ENCODE measurements around the gene LPIN1.
"Not testable (repeated sequence)": the region's sequence is repeated elsewhere in the genome, so short reads cannot be mapped to it uniquely, and the experiment has no call there.

Gene LPIN1

DNA sequence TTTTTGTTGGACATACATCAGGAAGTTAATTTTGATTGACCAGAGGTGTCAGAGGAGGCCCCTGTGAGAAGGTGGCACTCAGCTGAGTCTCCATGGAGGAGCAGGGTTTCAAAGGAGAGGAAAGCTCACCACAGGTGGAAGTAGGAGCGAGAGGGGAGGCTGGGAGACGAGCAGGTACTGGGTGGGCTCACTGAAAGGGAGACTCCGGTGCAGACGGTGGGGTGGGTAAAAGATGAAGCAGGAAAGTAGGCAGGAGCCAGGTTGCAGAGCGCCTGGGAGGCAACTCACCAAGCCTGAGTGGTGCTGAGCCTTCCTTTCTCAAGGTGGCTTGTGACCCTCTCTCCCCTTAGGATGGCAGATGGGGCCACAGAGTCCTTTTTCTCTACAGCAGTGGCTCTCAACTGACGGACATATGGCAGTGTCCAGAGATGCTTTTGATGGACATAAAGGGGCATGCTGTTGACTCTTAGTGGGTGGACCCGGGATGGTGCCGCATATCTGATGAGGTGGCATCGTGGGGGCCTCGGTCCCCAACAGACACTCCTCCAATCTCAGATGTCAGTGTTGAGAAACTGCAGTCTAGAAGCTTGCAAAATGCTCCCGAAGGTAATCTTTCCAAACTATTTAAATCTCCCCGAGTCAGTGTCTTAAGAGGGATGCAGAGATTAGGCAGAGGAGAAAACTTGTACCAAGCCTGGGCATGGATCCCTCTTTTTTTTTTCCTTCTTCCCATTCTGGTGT, 64.0 kb downstream of the LPIN1 start:
- Mint-ChIP-seq H3K4me3 (no peak overlapping the region), H3K27ac (no peak overlapping the region), H3K36me3 (peaks cover 31% of the 10 kb centered on the region)

GRCh38 chr2:11811036-11811654, 64.7 kb downstream of the LPIN1 start:
- Mint-ChIP-seq H3K4me1 (ENCODE audit: low read depth) (peaks cover 5% of the 10 kb centered on the region), H3K4me3 (no peak overlapping the region), H3K27ac (peak overlapping the region; percentile 34), H3K36me3 (peaks cover 35% of the 10 kb centered on the region), H3K9me3 (ENCODE audit: low read depth) (no peaks in the 10 kb centered on the region), H3K27me3 (no peaks in the 10 kb centered on the region)

More for the DNA sequence above, 64.0 kb downstream of the LPIN1 start:
- Mint-ChIP-seq H3K27me3 (no peaks in the 10 kb centered on the region), H3K4me1 (ENCODE audit: low read depth) (peaks cover 5% of the 10 kb centered on the region), H3K9me3 (ENCODE audit: low read depth) (no peaks in the 10 kb centered on the region)

DNA sequence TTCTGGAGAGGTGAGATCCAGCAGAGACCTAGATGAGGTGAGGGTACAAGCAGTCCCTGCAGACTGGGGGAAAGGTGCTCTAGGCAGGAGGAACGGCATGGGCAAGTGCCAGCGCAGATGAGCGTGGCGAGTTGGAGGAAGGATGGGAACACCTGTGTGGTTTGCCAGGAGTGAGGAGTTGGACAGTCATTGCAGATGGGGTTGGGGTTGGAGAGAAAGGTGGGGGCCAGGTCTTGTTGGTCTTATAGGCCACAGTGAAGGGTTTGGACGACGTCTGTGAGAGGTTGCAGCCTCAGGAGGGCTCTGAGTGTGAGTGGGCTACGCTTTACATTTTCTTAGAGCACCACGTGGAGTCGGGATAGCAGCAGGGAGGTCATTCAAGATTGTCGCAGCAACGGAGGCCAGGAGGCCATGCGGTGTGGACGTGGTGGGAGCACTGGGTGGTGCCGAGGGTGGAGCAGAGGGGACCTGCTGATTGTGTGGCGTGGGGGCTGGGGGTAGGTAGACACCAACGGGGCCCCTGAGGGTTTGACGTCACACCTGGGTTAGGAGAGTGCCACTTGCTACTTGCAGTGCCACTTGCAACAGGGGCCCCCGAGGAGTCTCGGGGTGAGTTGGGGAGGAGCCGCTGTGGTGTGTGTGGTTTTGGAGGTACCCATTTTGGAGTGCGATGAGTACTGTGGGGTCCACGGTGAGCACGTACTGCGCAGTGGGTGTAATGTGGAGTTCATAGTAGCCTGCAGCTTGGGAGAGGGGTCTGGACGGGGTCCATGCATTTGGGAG, 66.2 kb downstream of the LPIN1 start:
- H3K27ac Mint-ChIP-seq: peak overlapping the region; percentile 54
- H3K27me3 Mint-ChIP-seq: no peaks in the 10 kb centered on the region
- H3K9me3 Mint-ChIP-seq (ENCODE audit: low read depth): no peaks in the 10 kb centered on the region
- no peak overlapping the region for H3K4me3 Mint-ChIP-seq
- H3K4me1 Mint-ChIP-seq (ENCODE audit: low read depth): peaks cover 2% of the 10 kb centered on the region
- peaks cover 44% of the 10 kb centered on the region for H3K36me3 Mint-ChIP-seq

DNA sequence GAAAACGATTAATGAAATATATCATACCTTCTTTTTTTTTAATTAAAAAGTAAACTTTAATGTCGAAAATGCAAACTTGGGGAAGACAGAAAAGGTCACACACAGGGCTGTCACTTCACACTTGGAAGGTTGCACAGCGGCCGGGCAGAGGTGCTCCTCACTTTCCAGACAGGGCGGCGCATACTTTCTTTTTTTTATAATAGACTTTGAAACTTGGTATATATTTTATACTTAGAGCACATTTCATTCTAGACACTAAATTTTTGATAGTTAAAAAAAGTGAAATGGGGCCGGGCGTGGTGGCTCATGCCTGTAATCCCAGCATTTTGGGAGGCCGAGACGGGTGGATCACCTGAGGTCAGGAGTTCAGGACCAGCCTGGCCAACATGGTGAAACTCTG, 66.9 kb downstream of the LPIN1 start:
- not testable (repeated sequence) for H3K4me3 Mint-ChIP-seq; H3K4me1 Mint-ChIP-seq (ENCODE audit: low read depth); H3K9me3 Mint-ChIP-seq (ENCODE audit: low read depth); H3K27ac Mint-ChIP-seq; H3K27me3 Mint-ChIP-seq
- peaks cover 40% of the 10 kb centered on the region for H3K36me3 Mint-ChIP-seq

DNA sequence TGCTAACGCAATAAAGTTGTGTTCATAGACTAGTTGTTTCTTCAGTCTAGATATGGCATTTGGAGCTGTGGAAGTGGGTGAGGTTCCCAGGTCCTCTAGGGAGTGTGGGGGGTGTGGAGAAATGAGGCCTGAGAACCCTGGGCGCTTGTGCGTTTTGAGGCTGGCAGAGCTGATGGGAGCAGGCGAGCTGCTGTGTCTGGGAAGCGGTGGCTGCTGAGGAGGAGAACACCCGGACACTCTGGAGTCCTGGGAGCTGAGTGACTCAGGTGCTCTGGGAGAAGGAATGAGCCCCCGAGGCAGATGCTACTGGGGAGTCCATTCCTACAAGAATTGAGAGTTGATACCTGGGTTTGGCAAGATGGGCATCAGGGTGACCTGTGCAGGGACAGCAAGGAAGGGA, 67.5 kb downstream of the LPIN1 start:
- Mint-ChIP-seq H3K9me3 (ENCODE audit: low read depth) (no peaks in the 10 kb centered on the region), H3K4me3 (no peak overlapping the region), H3K27ac (no peak overlapping the region), H3K27me3 (no peaks in the 10 kb centered on the region), H3K4me1 (ENCODE audit: low read depth) (peaks cover 2% of the 10 kb centered on the region), H3K36me3 (peaks cover 40% of the 10 kb centered on the region)

DNA sequence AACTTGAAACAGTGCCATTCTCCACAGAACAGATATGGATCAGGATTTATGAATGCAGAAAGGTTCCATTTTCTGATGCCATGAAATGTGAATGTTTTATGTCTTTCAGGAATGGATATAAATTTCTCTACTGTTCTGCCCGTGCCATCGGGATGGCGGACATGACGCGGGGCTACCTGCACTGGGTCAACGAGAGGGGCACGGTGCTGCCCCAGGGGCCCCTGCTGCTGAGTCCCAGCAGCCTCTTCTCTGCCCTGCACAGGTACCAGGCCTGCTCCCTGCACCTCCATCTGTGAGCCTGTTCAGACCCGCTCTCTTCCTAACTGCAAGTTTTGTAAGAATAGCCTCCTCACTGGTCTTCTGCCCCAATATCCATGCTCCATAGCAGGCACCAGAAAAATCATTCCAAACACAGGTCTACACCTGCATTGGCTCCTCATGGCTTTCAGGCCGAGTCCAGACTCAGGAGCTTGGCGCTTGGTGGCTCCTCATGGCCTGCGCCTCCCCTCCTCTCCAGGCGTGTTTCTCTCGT, 68.6 kb downstream of the LPIN1 start:
- Mint-ChIP-seq H3K27ac (no peak overlapping the region), H3K9me3 (ENCODE audit: low read depth) (no peaks in the 10 kb centered on the region), H3K27me3 (no peaks in the 10 kb centered on the region), H3K36me3 (peaks cover 40% of the 10 kb centered on the region), H3K4me1 (ENCODE audit: low read depth) (peaks cover 2% of the 10 kb centered on the region), H3K4me3 (no peak overlapping the region)

DNA sequence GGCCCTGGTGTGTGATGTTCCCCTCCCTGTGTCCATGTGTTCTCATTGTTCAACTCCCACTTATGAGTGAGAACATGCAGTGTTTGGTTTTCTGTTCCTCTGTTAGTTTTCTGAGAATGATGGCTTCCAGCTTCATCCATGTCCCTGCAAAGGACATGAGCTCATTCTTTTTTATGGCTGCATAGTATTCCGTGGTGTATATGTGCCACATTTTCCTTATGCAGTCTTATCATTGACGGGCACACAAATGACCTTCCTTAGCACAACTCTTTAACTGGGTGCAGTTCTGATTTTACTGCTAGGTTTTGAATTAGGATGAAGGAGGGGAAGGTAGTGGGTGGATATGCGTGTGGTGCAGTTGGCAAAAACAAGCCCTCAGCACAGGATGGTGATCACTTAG, 70.5 kb downstream of the LPIN1 start:
- peaks cover 38% of the 10 kb centered on the region for H3K36me3 Mint-ChIP-seq
- H3K9me3 Mint-ChIP-seq (ENCODE audit: low read depth); H3K27ac Mint-ChIP-seq; H3K4me3 Mint-ChIP-seq; H3K4me1 Mint-ChIP-seq (ENCODE audit: low read depth); H3K27me3 Mint-ChIP-seq: not testable (repeated sequence)

DNA sequence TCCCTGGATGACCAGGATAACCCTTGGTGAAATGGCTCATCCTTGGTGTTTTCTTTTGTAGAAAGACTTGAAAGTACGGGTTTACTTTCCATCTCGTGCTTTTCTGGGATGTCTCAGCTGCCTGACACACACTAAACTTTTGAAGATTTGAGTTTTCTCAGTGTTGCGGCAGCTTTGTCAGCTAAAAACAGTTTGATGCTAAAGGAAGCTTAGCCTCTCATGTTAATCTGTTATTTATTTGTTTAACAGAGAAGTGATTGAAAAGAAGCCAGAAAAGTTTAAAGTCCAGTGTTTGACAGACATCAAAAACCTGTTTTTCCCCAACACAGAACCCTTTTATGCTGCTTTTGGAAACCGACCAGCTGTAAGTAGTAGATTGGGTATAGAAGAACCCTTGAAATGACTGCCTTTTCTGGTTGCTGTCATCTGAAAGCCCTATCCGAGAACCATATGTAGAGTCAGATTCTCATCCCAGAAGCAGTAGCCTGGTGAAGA, 72.8 kb downstream of the LPIN1 start:
- H3K27me3 Mint-ChIP-seq: no peaks in the 10 kb centered on the region
- H3K9me3 Mint-ChIP-seq (ENCODE audit: low read depth): no peaks in the 10 kb centered on the region
- H3K4me3 Mint-ChIP-seq: no peak overlapping the region
- H3K36me3 Mint-ChIP-seq: peaks cover 32% of the 10 kb centered on the region
- H3K4me1 Mint-ChIP-seq (ENCODE audit: low read depth): no peaks in the 10 kb centered on the region
- H3K27ac Mint-ChIP-seq: no peak overlapping the region

- Mint-ChIP-seq H3K9me3 (ENCODE audit: low read depth) (no peaks in the 10 kb centered on the region), H3K36me3 (peaks cover 23% of the 10 kb centered on the region), H3K4me3 (no peak overlapping the region), H3K27me3 (no peaks in the 10 kb centered on the region), H3K4me1 (ENCODE audit: low read depth) (no peaks in the 10 kb centered on the region), H3K27ac (no peak overlapping the region)
These were observed 74.2 kb downstream of the LPIN1 start for GRCh38 chr2:11820650-11821049.

GRCh38 chr2:11821705-11822104, 75.3 kb downstream of the LPIN1 start:
- peaks cover 16% of the 10 kb centered on the region for H3K36me3 Mint-ChIP-seq
- no peaks in the 10 kb centered on the region for H3K27me3 Mint-ChIP-seq
- no peaks in the 10 kb centered on the region for H3K4me1 Mint-ChIP-seq (ENCODE audit: low read depth)
- no peaks in the 10 kb centered on the region for H3K9me3 Mint-ChIP-seq (ENCODE audit: low read depth)
- H3K4me3 Mint-ChIP-seq: no peak overlapping the region
- no peak overlapping the region for H3K27ac Mint-ChIP-seq

- H3K27ac Mint-ChIP-seq: not testable (repeated sequence)
These were observed 75.9 kb downstream of the LPIN1 start for GRCh38 chr2:11822359-11822745.

GRCh38 chr2:11822746-11823451, 76.5 kb downstream of the LPIN1 start:
- H3K36me3 Mint-ChIP-seq: peaks cover 13% of the 10 kb centered on the region
- H3K9me3 Mint-ChIP-seq (ENCODE audit: low read depth): no peaks in the 10 kb centered on the region
- no peak overlapping the region for H3K4me3 Mint-ChIP-seq
- no peak overlapping the region for H3K27ac Mint-ChIP-seq
- H3K27me3 Mint-ChIP-seq: no peaks in the 10 kb centered on the region
- H3K4me1 Mint-ChIP-seq (ENCODE audit: low read depth): peaks cover 4% of the 10 kb centered on the region

More at GRCh38 chr2:11822359-11822745, 75.9 kb downstream of the LPIN1 start:
- not testable (repeated sequence) for H3K9me3 Mint-ChIP-seq (ENCODE audit: low read depth); H3K27me3 Mint-ChIP-seq; H3K4me3 Mint-ChIP-seq; H3K4me1 Mint-ChIP-seq (ENCODE audit: low read depth)
- peaks cover 13% of the 10 kb centered on the region for H3K36me3 Mint-ChIP-seq

- Mint-ChIP-seq H3K27ac (no peak overlapping the region), H3K4me3 (no peak overlapping the region), H3K36me3 (peaks cover 13% of the 10 kb centered on the region), H3K4me1 (ENCODE audit: low read depth) (peaks cover 19% of the 10 kb centered on the region), H3K9me3 (ENCODE audit: low read depth) (no peaks in the 10 kb centered on the region), H3K27me3 (no peaks in the 10 kb centered on the region)
These were observed 78.7 kb downstream of the LPIN1 start for GRCh38 chr2:11824901-11825828.

DNA sequence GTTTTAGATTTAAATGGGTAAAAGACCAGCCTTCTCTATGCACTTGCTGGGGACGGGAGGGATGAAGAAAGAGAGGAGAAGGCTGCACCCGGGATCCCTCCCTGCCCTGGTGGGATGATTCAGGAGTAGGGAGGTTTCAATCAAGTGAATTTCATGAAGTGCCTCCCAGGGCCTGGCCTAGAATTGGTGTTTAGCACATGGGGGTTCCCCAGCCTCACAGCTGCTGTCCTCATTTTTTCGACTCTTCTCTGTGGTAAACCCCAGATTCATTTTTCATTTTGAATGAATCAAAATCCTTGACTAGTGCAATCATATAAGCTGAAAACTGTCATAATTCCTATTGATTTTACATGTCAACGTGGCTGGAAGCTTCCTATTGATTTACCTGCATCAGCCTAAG, 81.1 kb downstream of the LPIN1 start:
- peaks cover 13% of the 10 kb centered on the region for H3K36me3 Mint-ChIP-seq
- no peaks in the 10 kb centered on the region for H3K27me3 Mint-ChIP-seq
- no peaks in the 10 kb centered on the region for H3K9me3 Mint-ChIP-seq (ENCODE audit: low read depth)
- H3K4me3 Mint-ChIP-seq: no peak overlapping the region
- H3K4me1 Mint-ChIP-seq (ENCODE audit: low read depth): peaks cover 35% of the 10 kb centered on the region
- no peak overlapping the region for H3K27ac Mint-ChIP-seq
